ENCODE results near the gene LGI1.

GRCh38 chr10:93812659-93813338, 55.1 kb downstream of the LGI1 start:
- no peak for TF ChIP-seq CTCF (IDR thresholded peaks at IDR 0.05 in 8 of 11, conservative IDR thresholded peaks at IDR 0.05 in 3 of 11)
- no peak for TF ChIP-seq POLR2AphosphoS5 (IDR thresholded peaks at IDR 0.05)
